K562 (cell line): Measurements from ENCODE around the gene JPH2. TPM values are rescaled to one million over a fixed set of nuclear protein-coding genes. Genes with fewer than 3 reads are reported as not detected.

Experiments
- ATAC-seq: fragments of 200-7000 bp; cut with Tn5 transposase; 3 replicates; pipeline ENCODE4 v1.9.1; 2020; ENCODE audit warnings: moderate library complexity
- BruUV-seq: library from RNA; stranded (reverse); fragments of 400-500 nt; replicated peaks from 2 replicates; lab custom pipeline; 2021; lab: Mats Ljungman, UMichigan
- CTCF ChIA-PET: fragments of 300-600 bp; formaldehyde crosslinking; extraction: SDS; loops from one replicate; lab custom pipeline; 2021; ENCODE audit warnings: low intra/inter-chr PET ratio; lab: Yijun Ruan, JAX
- POLR2A ChIA-PET: fragments of 300-600, 350-650 bp; sonication (Branson Sonifier 250); formaldehyde crosslinking; extraction: SDS; loops from one replicate; lab custom pipeline; 2021; ENCODE audit warnings: antibody characterized with exemption, inconsistent platforms; lab: Yijun Ruan, JAX
- DNase-seq, 4 experiments: peaks; one replicate each; pipeline versions ENCODE4 v3.0.0 to v3.0.0-alpha.2; 2011 to 2018; ENCODE audit warnings: low spot score in 3 of 4, mixed read lengths in 3 of 4; ENCODE audit errors: extremely low read depth in 1 of 4
- FAIRE-seq: peaks from 2 replicates; lab custom pipeline; 2011; peaks lifted over from hg19 to GRCh38; lab: Jason Lieb, UNC
- H2AFZ ChIP-seq: 2 replicates; pipeline ENCODE4 v1.6.0; 2011; ENCODE audit warnings: low read depth, low read length, control low read depth, inconsistent platforms
- H3K27ac ChIP-seq: fragments of 200-600 bp; 3 replicates; pipeline ENCODE4 v1.8.0; 2011; ENCODE audit warnings: low read depth, mild to moderate bottlenecking, control low read depth, inconsistent platforms, low read length, moderate library complexity, mixed read lengths; ENCODE audit errors: extremely low read depth
- H3K27me3 ChIP-seq, 2 experiments: fragments of 300-600 bp in 1 of 2; 2 replicates in 1 of 2; 3 replicates in 1 of 2; pipeline versions ENCODE4 v1.6.0 to v1.8.0; 2011; ENCODE audit warnings: inconsistent platforms in 2 of 2, low read length in 2 of 2, mild to moderate bottlenecking in 1 of 2, mixed read lengths in 1 of 2, moderate library complexity in 1 of 2; ENCODE audit not compliant: control insufficient read depth in 2 of 2, insufficient read depth in 2 of 2
- H3K36me3 ChIP-seq: fragments of 300-600 bp; 3 replicates; pipeline ENCODE4 v1.8.0; 2011; ENCODE audit warnings: mild to moderate bottlenecking, low read length, inconsistent platforms; ENCODE audit not compliant: control insufficient read depth, insufficient read depth
- H3K4me1 ChIP-seq, 2 experiments: fragments of 200-600 bp in 1 of 2; replicated peaks in 1 of 2; 2 replicates in 1 of 2; 3 replicates in 1 of 2; pipeline versions ENCODE4 v1.5.1 to v1.8.0; 2011; ENCODE audit warnings: inconsistent platforms in 2 of 2, low read length in 2 of 2, mild to moderate bottlenecking in 1 of 2, mixed read lengths in 1 of 2, moderate library complexity in 1 of 2; ENCODE audit not compliant: control insufficient read depth in 2 of 2, insufficient read depth in 2 of 2
- H3K4me2 ChIP-seq: 2 replicates; pipeline ENCODE4 v1.6.1; 2011; ENCODE audit warnings: low read length, control low read depth, inconsistent platforms, mixed read lengths; ENCODE audit not compliant: insufficient read depth
- H3K4me3 ChIP-seq: fragments of 200-600 bp; sonication (generic), shearing (Covaris generic); 2 replicates; pipeline ENCODE4 v1.5.1; 2016; ENCODE audit warnings: control low read depth, inconsistent platforms
- H3K79me2 ChIP-seq: fragments of 200-600 bp; 3 replicates; pipeline ENCODE4 v1.8.0; 2011; ENCODE audit warnings: low read length, inconsistent platforms; ENCODE audit not compliant: control insufficient read depth, insufficient read depth
- H3K9ac ChIP-seq, 2 experiments: 2 replicates each; pipeline versions ENCODE4 v1.6.0 to v1.6.1; 2011; ENCODE audit warnings: low read depth in 2 of 2, low read length in 2 of 2, control low read depth in 1 of 2, inconsistent platforms in 1 of 2, mild to moderate bottlenecking in 1 of 2, mixed read lengths in 1 of 2; ENCODE audit not compliant: insufficient read depth in 1 of 2
- H3K9me1 ChIP-seq: one replicate; pipeline ENCODE4 v1.6.0; 2011; ENCODE audit warnings: inconsistent platforms, mild to moderate bottlenecking, low read length, moderate library complexity; ENCODE audit not compliant: control insufficient read depth, insufficient read depth
- H3K9me3 ChIP-seq: replicated peaks from 2 replicates; pipeline ENCODE4 v1.5.1; 2011; ENCODE audit warnings: low read depth, low read length, inconsistent platforms; ENCODE audit not compliant: control insufficient read depth, insufficient read depth
- H4K20me1 ChIP-seq: replicated peaks from 2 replicates; pipeline ENCODE4 v1.6.1; 2011; ENCODE audit warnings: low read length, inconsistent platforms, mixed read lengths; ENCODE audit not compliant: control insufficient read depth, insufficient read depth
- GABPB1 ChIP-seq: sonication (generic); formaldehyde crosslinking; IDR thresholded peaks from 2 replicates; pipeline ENCODE4 v1.8.0; 2022; ENCODE audit warnings: mild to moderate bottlenecking, missing genetic modification reagents
- KAT7 ChIP-seq: sonication (generic); formaldehyde crosslinking; IDR thresholded peaks from 2 replicates; pipeline ENCODE4 v1.8.0; 2022; ENCODE audit warnings: missing genetic modification reagents, mild to moderate bottlenecking, borderline replicate concordance
- MAZ ChIP-seq, 2 experiments: fragments of 450-650 bp in 1 of 2; sonication (generic) in 1 of 2; formaldehyde crosslinking; IDR thresholded peaks in 1 of 2; conservative IDR thresholded peaks in 1 of 2; 2 replicates each; pipeline versions ENCODE4 v1.4.0 to v1.5.0; 2020; ENCODE audit warnings: mild to moderate bottlenecking in 1 of 2, missing genetic modification reagents in 1 of 2
- MED1 ChIP-seq: sonication (generic); formaldehyde crosslinking; IDR thresholded peaks from 2 replicates; pipeline ENCODE4 v1.8.1; 2023; ENCODE audit warnings: missing genetic modification reagents, borderline replicate concordance
- NCOA4 ChIP-seq: fragments of 450-650 bp; IDR thresholded peaks from 2 replicates; pipeline ENCODE4 v1.6.1; 2018; ENCODE audit warnings: mild to moderate bottlenecking; ENCODE audit not compliant: partially characterized antibody
- SPI1 ChIP-seq: IDR thresholded peaks from 2 replicates; pipeline ENCODE4 v1.6.1; 2011; ENCODE audit warnings: low read depth, low read length, control low read depth, borderline replicate concordance
- SRSF7 ChIP-seq: fragments of 200-400 bp; formaldehyde crosslinking; optimal IDR thresholded peaks from 2 replicates; pipeline ENCODE3; 2017; ENCODE audit warnings: mild to moderate bottlenecking, low read depth, low read length
- ZNF124 ChIP-seq: sonication (generic); formaldehyde crosslinking; IDR thresholded peaks from 2 replicates; pipeline ENCODE4 v1.8.1; 2022; ENCODE audit warnings: missing genetic modification reagents
- WGBS: fragments of 100-300 bp; shearing (Covaris generic); methylation state at CpG from one replicate; pipeline ENCODE4 v1.1.6; 2016; ENCODE audit warnings: low coverage, mixed read lengths; ENCODE audit not compliant: insufficient coverage; ENCODE audit errors: missing lambda C conversion rate; 5-methylcytosine and 5-hydroxymethylcytosine counted together
- in situ Hi-C: fragments of 300-500 bp; cut with MboI; formaldehyde crosslinking; loops from 4 replicates; pipeline ENCODE4 v1.15.0; 2018; ENCODE audit warnings: inconsistent platforms, mixed read lengths
- intact Hi-C: fragments of 100-400 bp; cut with micrococcal nuclease; formaldehyde crosslinking; loops from 2 replicates; pipeline ENCODE4 v1.14.2; 2022
- polyA plus RNA-seq, 8 experiments: library from polyadenylated mRNA; depleted of rRNA in 4 of 8; stranded (reverse) in 5 of 8; unstranded in 3 of 8; fragments of >200 nt; fragmentation: Nextera tagmentation in 2 of 8; fragmentation: Illumina TruSeq in 1 of 8; extraction: Ambion mirVana in 2 of 8; extraction: Trizol in 1 of 8; gene quantifications; 2 replicates each; pipeline versions ENCODE4 v1.2.1 to v1.2.3, GENCODE V29; 2011 to 2014; ENCODE audit warnings: inconsistent platforms in 1 of 8, missing spikeins in 1 of 8
- total RNA-seq, 7 experiments: library from RNA; depleted of rRNA in 6 of 7; stranded (reverse); fragments of >200 nt in 6 of 7; fragmentation: Illumina TruSeq in 2 of 7; extraction: Trizol in 2 of 7; gene quantifications; 2 replicates each; pipeline versions ENCODE4 v1.2.1 to v1.2.3, GENCODE V29; 2011 to 2021; ENCODE audit warnings: low replicate concordance in 1 of 7
- TF ChIP-seq, protein P1 (sequence below): sonication (generic); formaldehyde crosslinking; IDR thresholded peaks from 2 replicates; pipeline ENCODE4 v1.8.0; 2022; ENCODE audit warnings: mild to moderate bottlenecking, missing genetic modification reagents
- TF ChIP-seq, protein P2 (sequence below): fragments of 250-450 bp; sonication (Bioruptor Pico); IDR thresholded peaks from 2 replicates; pipeline ENCODE4 v1.9.0; 2021; ENCODE audit warnings: mild to moderate bottlenecking, inconsistent platforms
- TF ChIP-seq, protein P3 (sequence below): fragments of 450-650 bp; IDR thresholded peaks from 2 replicates; pipeline ENCODE4 v1.6.1; 2014; ENCODE audit warnings: low read depth, mild to moderate bottlenecking, moderate library complexity, borderline replicate concordance

The JPH2 gene
- total and polyA plus RNA-seq, 9 of the 15 experiments (the other 6 are each of a cell fraction or from before 2014, with no cell fraction given), result not detected

DNA sequence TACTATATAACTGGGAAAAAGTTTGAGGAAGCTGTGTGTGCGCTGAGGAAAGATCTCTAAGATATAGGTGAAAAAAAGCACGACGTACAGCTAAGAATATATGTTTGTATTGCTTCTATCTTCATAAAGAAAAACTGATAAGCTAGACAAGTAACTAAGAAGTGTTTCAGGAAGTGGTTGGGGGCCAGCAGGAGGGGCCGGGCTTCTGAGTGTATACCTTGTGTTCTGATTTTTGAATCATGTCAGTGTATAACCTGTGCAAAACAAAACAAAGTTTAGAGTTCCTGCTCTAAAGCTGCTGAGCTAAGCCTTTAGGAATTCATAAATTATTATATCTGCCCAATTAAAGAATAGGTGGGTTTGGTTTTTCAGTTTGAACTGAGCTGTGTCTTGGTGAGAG lies 31.5 kb upstream of the JPH2 start:
- ChIA-PET POLR2A (interaction anchor here (0.6 to 1.2 kb wide), 4 partner anchors 8 to 296 kb away, joined by 3 to 6 read pairs (median 3); partner anchors contain the start of gene OSER1), CTCF (interaction anchor here (0.7 to 6.3 kb wide), 6 partner anchors 93 to 467 kb away, joined by 4 to 79 read pairs (median 8); no protein-coding TSS in a partner anchor)
- no TSS peak for BruUV-seq
- peaks cover 11% of the 10 kb centered on the region for H4K20me1 ChIP-seq
- no peaks in the 10 kb centered on the region for H3K79me2 ChIP-seq
- DNase-seq (no peak), FAIRE-seq (no peak), ATAC-seq (no peak)
- H3K27me3 ChIP-seq, result peaks cover 0 to 11% of the 10 kb centered on the region in 2 experiments; a peak in 2 of 5 replicates
- in situ Hi-C loops (loop anchor here (5.0 to 10.0 kb wide), 3 partner anchors 94 to 386 kb away; partner anchors contain the start of gene FITM2), intact Hi-C loops (loop anchor here (5.0 kb wide), 2 partner anchors 394 to 514 kb away; no protein-coding TSS in a partner anchor)
- no peak overlapping the region for H2AFZ ChIP-seq
- no peak overlapping the region for H3K9ac ChIP-seq
- no peak overlapping the region for H3K27ac ChIP-seq
- no peak overlapping the region for H3K4me2 ChIP-seq
- WGBS, result 16% methylated on average over 4 of the region's 4 CpGs
- H3K4me1 ChIP-seq, result peaks cover 4 to 11% of the 10 kb centered on the region in 2 experiments; a peak in 4 of 5 replicates
- H3K9me3 ChIP-seq, result no peaks in the 10 kb centered on the region
- H3K4me3 ChIP-seq, result no peak overlapping the region
- H3K9me1 ChIP-seq, result no peaks in the 10 kb centered on the region
- no peaks in the 10 kb centered on the region for H3K36me3 ChIP-seq
- no peak for TF ChIP-seq MED1
- TF ChIP-seq GABPB1, result no peak
- TF ChIP-seq NCOA4, result no peak
- TF ChIP-seq, protein P1, sequence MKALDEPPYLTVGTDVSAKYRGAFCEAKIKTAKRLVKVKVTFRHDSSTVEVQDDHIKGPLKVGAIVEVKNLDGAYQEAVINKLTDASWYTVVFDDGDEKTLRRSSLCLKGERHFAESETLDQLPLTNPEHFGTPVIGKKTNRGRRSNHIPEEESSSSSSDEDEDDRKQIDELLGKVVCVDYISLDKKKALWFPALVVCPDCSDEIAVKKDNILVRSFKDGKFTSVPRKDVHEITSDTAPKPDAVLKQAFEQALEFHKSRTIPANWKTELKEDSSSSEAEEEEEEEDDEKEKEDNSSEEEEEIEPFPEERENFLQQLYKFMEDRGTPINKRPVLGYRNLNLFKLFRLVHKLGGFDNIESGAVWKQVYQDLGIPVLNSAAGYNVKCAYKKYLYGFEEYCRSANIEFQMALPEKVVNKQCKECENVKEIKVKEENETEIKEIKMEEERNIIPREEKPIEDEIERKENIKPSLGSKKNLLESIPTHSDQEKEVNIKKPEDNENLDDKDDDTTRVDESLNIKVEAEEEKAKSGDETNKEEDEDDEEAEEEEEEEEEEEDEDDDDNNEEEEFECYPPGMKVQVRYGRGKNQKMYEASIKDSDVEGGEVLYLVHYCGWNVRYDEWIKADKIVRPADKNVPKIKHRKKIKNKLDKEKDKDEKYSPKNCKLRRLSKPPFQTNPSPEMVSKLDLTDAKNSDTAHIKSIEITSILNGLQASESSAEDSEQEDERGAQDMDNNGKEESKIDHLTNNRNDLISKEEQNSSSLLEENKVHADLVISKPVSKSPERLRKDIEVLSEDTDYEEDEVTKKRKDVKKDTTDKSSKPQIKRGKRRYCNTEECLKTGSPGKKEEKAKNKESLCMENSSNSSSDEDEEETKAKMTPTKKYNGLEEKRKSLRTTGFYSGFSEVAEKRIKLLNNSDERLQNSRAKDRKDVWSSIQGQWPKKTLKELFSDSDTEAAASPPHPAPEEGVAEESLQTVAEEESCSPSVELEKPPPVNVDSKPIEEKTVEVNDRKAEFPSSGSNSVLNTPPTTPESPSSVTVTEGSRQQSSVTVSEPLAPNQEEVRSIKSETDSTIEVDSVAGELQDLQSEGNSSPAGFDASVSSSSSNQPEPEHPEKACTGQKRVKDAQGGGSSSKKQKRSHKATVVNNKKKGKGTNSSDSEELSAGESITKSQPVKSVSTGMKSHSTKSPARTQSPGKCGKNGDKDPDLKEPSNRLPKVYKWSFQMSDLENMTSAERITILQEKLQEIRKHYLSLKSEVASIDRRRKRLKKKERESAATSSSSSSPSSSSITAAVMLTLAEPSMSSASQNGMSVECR (CRISPR knock-in tag), result no peak
- TF ChIP-seq SRSF7, result no peak
- TF ChIP-seq, protein P2, sequence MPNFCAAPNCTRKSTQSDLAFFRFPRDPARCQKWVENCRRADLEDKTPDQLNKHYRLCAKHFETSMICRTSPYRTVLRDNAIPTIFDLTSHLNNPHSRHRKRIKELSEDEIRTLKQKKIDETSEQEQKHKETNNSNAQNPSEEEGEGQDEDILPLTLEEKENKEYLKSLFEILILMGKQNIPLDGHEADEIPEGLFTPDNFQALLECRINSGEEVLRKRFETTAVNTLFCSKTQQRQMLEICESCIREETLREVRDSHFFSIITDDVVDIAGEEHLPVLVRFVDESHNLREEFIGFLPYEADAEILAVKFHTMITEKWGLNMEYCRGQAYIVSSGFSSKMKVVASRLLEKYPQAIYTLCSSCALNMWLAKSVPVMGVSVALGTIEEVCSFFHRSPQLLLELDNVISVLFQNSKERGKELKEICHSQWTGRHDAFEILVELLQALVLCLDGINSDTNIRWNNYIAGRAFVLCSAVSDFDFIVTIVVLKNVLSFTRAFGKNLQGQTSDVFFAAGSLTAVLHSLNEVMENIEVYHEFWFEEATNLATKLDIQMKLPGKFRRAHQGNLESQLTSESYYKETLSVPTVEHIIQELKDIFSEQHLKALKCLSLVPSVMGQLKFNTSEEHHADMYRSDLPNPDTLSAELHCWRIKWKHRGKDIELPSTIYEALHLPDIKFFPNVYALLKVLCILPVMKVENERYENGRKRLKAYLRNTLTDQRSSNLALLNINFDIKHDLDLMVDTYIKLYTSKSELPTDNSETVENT (CRISPR knock-in tag), result no peak
- TF ChIP-seq, protein P3, sequence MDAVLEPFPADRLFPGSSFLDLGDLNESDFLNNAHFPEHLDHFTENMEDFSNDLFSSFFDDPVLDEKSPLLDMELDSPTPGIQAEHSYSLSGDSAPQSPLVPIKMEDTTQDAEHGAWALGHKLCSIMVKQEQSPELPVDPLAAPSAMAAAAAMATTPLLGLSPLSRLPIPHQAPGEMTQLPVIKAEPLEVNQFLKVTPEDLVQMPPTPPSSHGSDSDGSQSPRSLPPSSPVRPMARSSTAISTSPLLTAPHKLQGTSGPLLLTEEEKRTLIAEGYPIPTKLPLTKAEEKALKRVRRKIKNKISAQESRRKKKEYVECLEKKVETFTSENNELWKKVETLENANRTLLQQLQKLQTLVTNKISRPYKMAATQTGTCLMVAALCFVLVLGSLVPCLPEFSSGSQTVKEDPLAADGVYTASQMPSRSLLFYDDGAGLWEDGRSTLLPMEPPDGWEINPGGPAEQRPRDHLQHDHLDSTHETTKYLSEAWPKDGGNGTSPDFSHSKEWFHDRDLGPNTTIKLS, result no peak
- TF ChIP-seq KAT7 (CRISPR knock-in tag), result no peak
- no peak for TF ChIP-seq SPI1
- no peak for TF ChIP-seq MAZ (CRISPR knock-in tag; conservative IDR thresholded peaks at IDR 0.05 in 1 of 2, IDR thresholded peaks at IDR 0.05 in 1 of 2)
- TF ChIP-seq ZNF124 (CRISPR knock-in tag), result no peak
